ENCODE data around the gene XXYLT1.
A peak's percentile ranks its signal among the peaks of the same experiment; 100 is the strongest.

The XXYLT1 gene

GRCh38 chr3:195154793-195155535 lies 116.0 kb downstream of the XXYLT1 start:
- H3K9ac ChIP-seq, result peak overlapping the region in 7 of 11 experiments; percentile 33 to 74 (median 72); a peak in 12 of 22 replicates

GRCh38 chr3:195154111-195154791 lies 116.7 kb downstream of the XXYLT1 start:
- Histone ChIP-seq H4K20me1 (peaks cover 0 to 11% (median 0%) of the 10 kb centered on the region in 11 experiments; a peak in 2 of 22 replicates), H3K27ac (peak overlapping the region in 9 of 11 experiments; percentile 40 to 90 (median 72); a peak in 18 of 22 replicates), H3K9ac (peak overlapping the region in 7 of 11 experiments; percentile 33 to 74 (median 72); a peak in 13 of 22 replicates), H3K4me1 (peaks cover 66 to 94% (median 89%) of the 10 kb centered on the region in 10 experiments), H3K36me3 (peaks cover 0 to 3% (median 0%) of the 10 kb centered on the region in 11 experiments; a peak in 1 of 22 replicates), H3K4me2 (peak overlapping the region; percentile 64 to 90 (median 83)), H3K9me3 (replicated peaks in 1 of 11) (no peaks in the 10 kb centered on the region), H3K27me3 (no peaks in the 10 kb centered on the region), H3K4me3 (peak overlapping the region in 2 of 10 experiments; percentile 3 to 8; a peak in 2 of 20 replicates)
- peak in 4 of 11 experiments; percentile 46 to 89 (median 70); a peak in 7 of 22 replicates for TF ChIP-seq Cebpa-rat (IDR thresholded peaks at IDR 0.05)

More at GRCh38 chr3:195154793-195155535, 116.0 kb downstream of the XXYLT1 start:
- Histone ChIP-seq H3K27me3 (no peaks in the 10 kb centered on the region), H3K4me2 (peak overlapping the region; percentile 64 to 90 (median 83)), H4K20me1 (peaks cover 0 to 18% (median 0%) of the 10 kb centered on the region in 11 experiments; a peak in 4 of 22 replicates), H3K9me3 (replicated peaks in 1 of 11) (no peaks in the 10 kb centered on the region), H3K4me3 (peak overlapping the region in 2 of 10 experiments; percentile 3 to 8; a peak in 2 of 20 replicates), H3K27ac (peak overlapping the region in 9 of 11 experiments; percentile 40 to 90 (median 72); a peak in 19 of 22 replicates), H3K36me3 (peaks cover 0 to 3% (median 0%) of the 10 kb centered on the region in 11 experiments; a peak in 1 of 22 replicates), H3K4me1 (peaks cover 62 to 94% (median 89%) of the 10 kb centered on the region in 10 experiments)
- no peak for TF ChIP-seq Cebpa-rat (IDR thresholded peaks at IDR 0.05)

GRCh38 chr3:195153653-195154052 lies 117.3 kb downstream of the XXYLT1 start:
- H3K27me3 ChIP-seq, result no peaks in the 10 kb centered on the region
- peak overlapping the region in 7 of 11 experiments; percentile 33 to 74 (median 72); a peak in 11 of 22 replicates for H3K9ac ChIP-seq
- peaks cover 0 to 3% (median 0%) of the 10 kb centered on the region in 11 experiments; a peak in 1 of 22 replicates for H3K36me3 ChIP-seq
- H3K4me1 ChIP-seq, result peaks cover 72 to 99% (median 95%) of the 10 kb centered on the region in 10 experiments
- TF ChIP-seq Cebpa-rat (IDR thresholded peaks at IDR 0.05), result no peak
- H3K4me2 ChIP-seq, result peak overlapping the region; percentile 64 to 90 (median 83)
- H3K9me3 ChIP-seq (replicated peaks in 1 of 11), result no peaks in the 10 kb centered on the region
- H4K20me1 ChIP-seq, result peaks cover 0 to 6% (median 0%) of the 10 kb centered on the region in 11 experiments; a peak in 2 of 22 replicates
- no peak overlapping the region; a peak in 1 of 20 replicates for H3K4me3 ChIP-seq
- peak overlapping the region in 9 of 11 experiments; percentile 40 to 90 (median 72); a peak in 16 of 22 replicates for H3K27ac ChIP-seq

GRCh38 chr3:195153130-195153529 lies 117.8 kb downstream of the XXYLT1 start:
- H3K4me3 ChIP-seq, result peak overlapping the region in 2 of 10 experiments; percentile 12 to 30; a peak in 3 of 20 replicates
- H3K36me3 ChIP-seq, result peaks cover 0 to 3% (median 0%) of the 10 kb centered on the region in 11 experiments; a peak in 1 of 22 replicates
- TF ChIP-seq Cebpa-rat (IDR thresholded peaks at IDR 0.05), result no peak
- H3K4me2 ChIP-seq, result peak overlapping the region; percentile 64 to 90 (median 83)
- peak overlapping the region in 6 of 11 experiments; percentile 37 to 74 (median 72); a peak in 11 of 22 replicates for H3K9ac ChIP-seq
- H3K9me3 ChIP-seq (replicated peaks in 1 of 11), result no peaks in the 10 kb centered on the region
- H3K27me3 ChIP-seq, result no peaks in the 10 kb centered on the region
- peaks cover 0 to 1% (median 0%) of the 10 kb centered on the region in 11 experiments; a peak in 2 of 22 replicates for H4K20me1 ChIP-seq
- H3K27ac ChIP-seq, result peak overlapping the region in 7 of 11 experiments; percentile 62 to 90 (median 83); a peak in 12 of 22 replicates
- H3K4me1 ChIP-seq, result peaks cover 77 to 100% (median 100%) of the 10 kb centered on the region in 10 experiments

GRCh38 chr3:195151866-195152541 lies 119.0 kb downstream of the XXYLT1 start:
- Histone ChIP-seq H3K9ac (peak overlapping the region in 2 of 11 experiments; percentile 4 to 73; a peak in 3 of 22 replicates), H4K20me1 (no peaks in the 10 kb centered on the region), H3K27ac (peak overlapping the region in 5 of 11 experiments; percentile 72 to 90 (median 83); a peak in 9 of 22 replicates), H3K4me1 (peaks cover 79 to 100% (median 100%) of the 10 kb centered on the region in 10 experiments), H3K4me3 (no peak overlapping the region), H3K4me2 (peak overlapping the region in 10 of 11 experiments; percentile 64 to 90 (median 82); a peak in 21 of 22 replicates), H3K27me3 (no peaks in the 10 kb centered on the region), H3K9me3 (replicated peaks in 1 of 11) (no peaks in the 10 kb centered on the region), H3K36me3 (peaks cover 0 to 3% (median 0%) of the 10 kb centered on the region in 11 experiments; a peak in 1 of 22 replicates)
- TF ChIP-seq Cebpa-rat (IDR thresholded peaks at IDR 0.05), result no peak

- Histone ChIP-seq H4K20me1 (0 out of 22 replicates have a peak, but pooled peaks cover 0 to 3% (median 0%) of the 10 kb centered on the region in 11 experiments), H3K4me2 (peak overlapping the region; percentile 83 to 96 (median 88)), H3K9me3 (replicated peaks in 1 of 11) (no peaks in the 10 kb centered on the region), H3K4me3 (no peak overlapping the region), H3K27ac (peak overlapping the region in 8 of 11 experiments; percentile 70 to 89 (median 78); a peak in 14 of 22 replicates), H3K4me1 (peaks cover 83 to 100% (median 100%) of the 10 kb centered on the region in 10 experiments), H3K36me3 (peaks cover 0 to 3% (median 0%) of the 10 kb centered on the region in 11 experiments; a peak in 1 of 22 replicates), H3K9ac (peak overlapping the region in 5 of 11 experiments; percentile 64 to 77 (median 73); a peak in 8 of 22 replicates), H3K27me3 (no peaks in the 10 kb centered on the region)
- no peak for TF ChIP-seq Cebpa-rat (IDR thresholded peaks at IDR 0.05)
Observed at GRCh38 chr3:195151402-195151801, 119.6 kb downstream of the XXYLT1 start.

- no peak for TF ChIP-seq Cebpa-rat (IDR thresholded peaks at IDR 0.05)
- H3K9ac ChIP-seq, result peak overlapping the region; percentile 20 to 77 (median 65); a peak in 20 of 22 replicates
- H3K36me3 ChIP-seq, result no peaks in the 10 kb centered on the region
- peak overlapping the region; percentile 83 to 96 (median 88) for H3K4me2 ChIP-seq
- no peaks in the 10 kb centered on the region for H3K9me3 ChIP-seq (replicated peaks in 1 of 11)
- peak overlapping the region in 10 of 11 experiments; percentile 27 to 89 (median 73); a peak in 20 of 22 replicates for H3K27ac ChIP-seq
- H3K27me3 ChIP-seq, result no peaks in the 10 kb centered on the region
- peaks cover 0 to 7% (median 0%) of the 10 kb centered on the region in 11 experiments; a peak in 2 of 22 replicates for H4K20me1 ChIP-seq
- H3K4me3 ChIP-seq, result peak overlapping the region; percentile 39 to 59 (median 49)
- peaks cover 78 to 100% (median 99%) of the 10 kb centered on the region in 10 experiments for H3K4me1 ChIP-seq
Observed at GRCh38 chr3:195150181-195151118, 120.5 kb downstream of the XXYLT1 start.

Data from BLaER1 treated with 17β-estradiol and CSF1 and Interleukin-3, amounts not matched to agents 10 nM and 100 nM (cell line).